K562 (cell line): ENCODE data around the gene HOXD9. TPM values are rescaled to one million over a fixed set of nuclear protein-coding genes. Genes with fewer than 3 reads are reported as not detected.
A peak's percentile ranks its signal among the peaks of the same experiment; 100 is the strongest.

Experiments
- ATAC-seq: fragments of 200-7000 bp; cut with Tn5 transposase; 3 replicates; pipeline ENCODE4 v1.9.1; 2020; ENCODE audit warnings: moderate library complexity
- BruUV-seq: library from RNA; stranded (reverse); fragments of 400-500 nt; replicated peaks from 2 replicates; lab custom pipeline; 2021; lab: Mats Ljungman, UMichigan
- CTCF ChIA-PET: fragments of 300-600 bp; formaldehyde crosslinking; extraction: SDS; loops from one replicate; lab custom pipeline; 2021; ENCODE audit warnings: low intra/inter-chr PET ratio; lab: Yijun Ruan, JAX
- POLR2A ChIA-PET: fragments of 300-600, 350-650 bp; sonication (Branson Sonifier 250); formaldehyde crosslinking; extraction: SDS; loops from one replicate; lab custom pipeline; 2021; ENCODE audit warnings: antibody characterized with exemption, inconsistent platforms; lab: Yijun Ruan, JAX
- DNase-seq, 4 experiments: peaks; one replicate each; pipeline versions ENCODE4 v3.0.0 to v3.0.0-alpha.2; 2011 to 2018; ENCODE audit warnings: low spot score in 3 of 4, mixed read lengths in 3 of 4; ENCODE audit errors: extremely low read depth in 1 of 4
- FAIRE-seq: peaks from 2 replicates; lab custom pipeline; 2011; peaks lifted over from hg19 to GRCh38; lab: Jason Lieb, UNC
- H2AFZ ChIP-seq: 2 replicates; pipeline ENCODE4 v1.6.0; 2011; ENCODE audit warnings: low read depth, low read length, control low read depth, inconsistent platforms
- H3K27ac ChIP-seq: fragments of 200-600 bp; 3 replicates; pipeline ENCODE4 v1.8.0; 2011; ENCODE audit warnings: low read depth, mild to moderate bottlenecking, control low read depth, inconsistent platforms, low read length, moderate library complexity, mixed read lengths; ENCODE audit errors: extremely low read depth
- H3K27me3 ChIP-seq, 2 experiments: fragments of 300-600 bp in 1 of 2; 2 replicates in 1 of 2; 3 replicates in 1 of 2; pipeline versions ENCODE4 v1.6.0 to v1.8.0; 2011; ENCODE audit warnings: inconsistent platforms in 2 of 2, low read length in 2 of 2, mild to moderate bottlenecking in 1 of 2, mixed read lengths in 1 of 2, moderate library complexity in 1 of 2; ENCODE audit not compliant: control insufficient read depth in 2 of 2, insufficient read depth in 2 of 2
- H3K36me3 ChIP-seq: fragments of 300-600 bp; 3 replicates; pipeline ENCODE4 v1.8.0; 2011; ENCODE audit warnings: mild to moderate bottlenecking, low read length, inconsistent platforms; ENCODE audit not compliant: control insufficient read depth, insufficient read depth
- H3K4me1 ChIP-seq, 2 experiments: fragments of 200-600 bp in 1 of 2; replicated peaks in 1 of 2; 2 replicates in 1 of 2; 3 replicates in 1 of 2; pipeline versions ENCODE4 v1.5.1 to v1.8.0; 2011; ENCODE audit warnings: inconsistent platforms in 2 of 2, low read length in 2 of 2, mild to moderate bottlenecking in 1 of 2, mixed read lengths in 1 of 2, moderate library complexity in 1 of 2; ENCODE audit not compliant: control insufficient read depth in 2 of 2, insufficient read depth in 2 of 2
- H3K4me2 ChIP-seq: 2 replicates; pipeline ENCODE4 v1.6.1; 2011; ENCODE audit warnings: low read length, control low read depth, inconsistent platforms, mixed read lengths; ENCODE audit not compliant: insufficient read depth
- H3K4me3 ChIP-seq: fragments of 200-600 bp; sonication (generic), shearing (Covaris generic); 2 replicates; pipeline ENCODE4 v1.5.1; 2016; ENCODE audit warnings: control low read depth, inconsistent platforms
- H3K79me2 ChIP-seq: fragments of 200-600 bp; 3 replicates; pipeline ENCODE4 v1.8.0; 2011; ENCODE audit warnings: low read length, inconsistent platforms; ENCODE audit not compliant: control insufficient read depth, insufficient read depth
- H3K9ac ChIP-seq, 2 experiments: 2 replicates each; pipeline versions ENCODE4 v1.6.0 to v1.6.1; 2011; ENCODE audit warnings: low read depth in 2 of 2, low read length in 2 of 2, control low read depth in 1 of 2, inconsistent platforms in 1 of 2, mild to moderate bottlenecking in 1 of 2, mixed read lengths in 1 of 2; ENCODE audit not compliant: insufficient read depth in 1 of 2
- H3K9me1 ChIP-seq: one replicate; pipeline ENCODE4 v1.6.0; 2011; ENCODE audit warnings: inconsistent platforms, mild to moderate bottlenecking, low read length, moderate library complexity; ENCODE audit not compliant: control insufficient read depth, insufficient read depth
- H3K9me3 ChIP-seq: replicated peaks from 2 replicates; pipeline ENCODE4 v1.5.1; 2011; ENCODE audit warnings: low read depth, low read length, inconsistent platforms; ENCODE audit not compliant: control insufficient read depth, insufficient read depth
- H4K20me1 ChIP-seq: replicated peaks from 2 replicates; pipeline ENCODE4 v1.6.1; 2011; ENCODE audit warnings: low read length, inconsistent platforms, mixed read lengths; ENCODE audit not compliant: control insufficient read depth, insufficient read depth
- CTBP1 ChIP-seq: fragments of 450-650 bp; IDR thresholded peaks from 2 replicates; pipeline ENCODE4 v1.6.1; 2016; ENCODE audit warnings: borderline replicate concordance
- ERF ChIP-seq: fragments of 450-650 bp; formaldehyde crosslinking; IDR thresholded peaks from 2 replicates; pipeline ENCODE4 v1.4.0; 2020; ENCODE audit warnings: mild to moderate bottlenecking, mixed read lengths
- FOXM1 ChIP-seq, 2 experiments: fragments of 450-650 bp in 1 of 2; sonication (generic) in 1 of 2; formaldehyde crosslinking in 1 of 2; IDR thresholded peaks; 2 replicates each; pipeline versions ENCODE4 v1.6.1 to v1.9.0; 2017 to 2022; ENCODE audit warnings: low read depth in 2 of 2, mild to moderate bottlenecking in 2 of 2, missing genetic modification reagents in 1 of 2, moderate library complexity in 1 of 2
- KDM1A ChIP-seq, 2 experiments: fragments of 450-650 bp; IDR thresholded peaks; 2 replicates each; pipeline ENCODE4 v1.6.1; 2016; ENCODE audit warnings: mild to moderate bottlenecking in 2 of 2
- NFE2L1 ChIP-seq: fragments of 450-650 bp; IDR thresholded peaks from 2 replicates; pipeline ENCODE4 v1.6.1; 2016; ENCODE audit warnings: missing genetic modification characterization, low read depth, mild to moderate bottlenecking, missing compliant biosample characterization, moderate library complexity, borderline replicate concordance
- NFXL1 ChIP-seq: fragments of 450-650 bp; formaldehyde crosslinking; IDR thresholded peaks from 2 replicates; pipeline ENCODE4 v1.4.0; 2021; ENCODE audit warnings: mild to moderate bottlenecking
- RBBP5 ChIP-seq: fragments of 200-600 bp; sonication (generic); IDR thresholded peaks from 2 replicates; pipeline ENCODE4 v1.6.1; 2012; ENCODE audit warnings: borderline replicate concordance, mild to moderate bottlenecking, low read length, control low read depth, inconsistent platforms; ENCODE audit not compliant: insufficient read depth, poor library complexity, severe bottlenecking
- TAL1 ChIP-seq: fragments of 450-650 bp; IDR thresholded peaks from 2 replicates; pipeline ENCODE4 v1.6.1; 2016; ENCODE audit warnings: mild to moderate bottlenecking
- TOE1 ChIP-seq, 2 experiments: fragments of 450-650 bp in 1 of 2; sonication (generic) in 1 of 2; formaldehyde crosslinking in 1 of 2; IDR thresholded peaks; 2 replicates each; pipeline versions ENCODE4 v1.7.1 to v1.8.0; 2016 to 2022; ENCODE audit warnings: borderline replicate concordance in 2 of 2, mild to moderate bottlenecking in 2 of 2, antibody characterized with exemption in 1 of 2, inconsistent platforms in 1 of 2, low read depth in 1 of 2, missing genetic modification reagents in 1 of 2, moderate library complexity in 1 of 2
- ZKSCAN3 ChIP-seq: fragments of 250-450 bp; sonication (Bioruptor Pico); IDR thresholded peaks from 2 replicates; pipeline ENCODE4 v1.4.0; 2020
- ZNF146 ChIP-seq: IDR thresholded peaks from one replicate; pipeline ENCODE4 v1.6.1; 2018; ENCODE audit warnings: missing compliant biosample characterization; ENCODE audit not compliant: unreplicated experiment
- ZNF165 ChIP-seq: fragments of 250-450 bp; sonication (Bioruptor Pico); IDR thresholded peaks from 2 replicates; pipeline ENCODE4 v1.4.0; 2020; ENCODE audit warnings: borderline replicate concordance
- ZNF316 ChIP-seq: fragments of 450-650 bp; IDR thresholded peaks from 2 replicates; pipeline ENCODE4 v1.6.1; 2016
- ZNF586 ChIP-seq: fragments of 450-650 bp; formaldehyde crosslinking; conservative IDR thresholded peaks from 2 replicates; pipeline ENCODE4 v1.4.0; 2020; ENCODE audit warnings: mild to moderate bottlenecking, moderate library complexity
- ZNF780A ChIP-seq: fragments of 250-450 bp; sonication (Bioruptor Pico); IDR thresholded peaks from 2 replicates; pipeline ENCODE4 v1.5.0; 2021; ENCODE audit warnings: mild to moderate bottlenecking
- WGBS: fragments of 100-300 bp; shearing (Covaris generic); methylation state at CpG from one replicate; pipeline ENCODE4 v1.1.6; 2016; ENCODE audit warnings: low coverage, mixed read lengths; ENCODE audit not compliant: insufficient coverage; ENCODE audit errors: missing lambda C conversion rate; 5-methylcytosine and 5-hydroxymethylcytosine counted together
- in situ Hi-C: fragments of 300-500 bp; cut with MboI; formaldehyde crosslinking; loops from 4 replicates; pipeline ENCODE4 v1.15.0; 2018; ENCODE audit warnings: inconsistent platforms, mixed read lengths
- intact Hi-C: fragments of 100-400 bp; cut with micrococcal nuclease; formaldehyde crosslinking; loops from 2 replicates; pipeline ENCODE4 v1.14.2; 2022
- polyA plus RNA-seq, 8 experiments: library from polyadenylated mRNA; depleted of rRNA in 4 of 8; stranded (reverse) in 5 of 8; unstranded in 3 of 8; fragments of >200 nt; fragmentation: Nextera tagmentation in 2 of 8; fragmentation: Illumina TruSeq in 1 of 8; extraction: Ambion mirVana in 2 of 8; extraction: Trizol in 1 of 8; gene quantifications; 2 replicates each; pipeline versions ENCODE4 v1.2.1 to v1.2.3, GENCODE V29; 2011 to 2014; ENCODE audit warnings: inconsistent platforms in 1 of 8, missing spikeins in 1 of 8
- total RNA-seq, 7 experiments: library from RNA; depleted of rRNA in 6 of 7; stranded (reverse); fragments of >200 nt in 6 of 7; fragmentation: Illumina TruSeq in 2 of 7; extraction: Trizol in 2 of 7; gene quantifications; 2 replicates each; pipeline versions ENCODE4 v1.2.1 to v1.2.3, GENCODE V29; 2011 to 2021; ENCODE audit warnings: low replicate concordance in 1 of 7
- TF ChIP-seq, protein P1 (sequence below): sonication (generic); formaldehyde crosslinking; IDR thresholded peaks from 2 replicates; pipeline ENCODE4 v1.5.0; 2020; ENCODE audit warnings: missing genetic modification reagents
- TF ChIP-seq, protein P2 (sequence below): IDR thresholded peaks from 2 replicates; pipeline ENCODE4 v1.6.1; 2011; ENCODE audit not compliant: insufficient read length; ENCODE audit errors: extremely low read depth
- TF ChIP-seq, protein P3 (sequence below): fragments of 450-650 bp; IDR thresholded peaks from 2 replicates; pipeline ENCODE4 v1.6.1; 2016; ENCODE audit warnings: borderline replicate concordance

HOXD9 gene
- total and polyA plus RNA-seq, 9 of the 15 experiments (the other 6 are each of a cell fraction or from before 2014, with no cell fraction given): not detected

DNA sequence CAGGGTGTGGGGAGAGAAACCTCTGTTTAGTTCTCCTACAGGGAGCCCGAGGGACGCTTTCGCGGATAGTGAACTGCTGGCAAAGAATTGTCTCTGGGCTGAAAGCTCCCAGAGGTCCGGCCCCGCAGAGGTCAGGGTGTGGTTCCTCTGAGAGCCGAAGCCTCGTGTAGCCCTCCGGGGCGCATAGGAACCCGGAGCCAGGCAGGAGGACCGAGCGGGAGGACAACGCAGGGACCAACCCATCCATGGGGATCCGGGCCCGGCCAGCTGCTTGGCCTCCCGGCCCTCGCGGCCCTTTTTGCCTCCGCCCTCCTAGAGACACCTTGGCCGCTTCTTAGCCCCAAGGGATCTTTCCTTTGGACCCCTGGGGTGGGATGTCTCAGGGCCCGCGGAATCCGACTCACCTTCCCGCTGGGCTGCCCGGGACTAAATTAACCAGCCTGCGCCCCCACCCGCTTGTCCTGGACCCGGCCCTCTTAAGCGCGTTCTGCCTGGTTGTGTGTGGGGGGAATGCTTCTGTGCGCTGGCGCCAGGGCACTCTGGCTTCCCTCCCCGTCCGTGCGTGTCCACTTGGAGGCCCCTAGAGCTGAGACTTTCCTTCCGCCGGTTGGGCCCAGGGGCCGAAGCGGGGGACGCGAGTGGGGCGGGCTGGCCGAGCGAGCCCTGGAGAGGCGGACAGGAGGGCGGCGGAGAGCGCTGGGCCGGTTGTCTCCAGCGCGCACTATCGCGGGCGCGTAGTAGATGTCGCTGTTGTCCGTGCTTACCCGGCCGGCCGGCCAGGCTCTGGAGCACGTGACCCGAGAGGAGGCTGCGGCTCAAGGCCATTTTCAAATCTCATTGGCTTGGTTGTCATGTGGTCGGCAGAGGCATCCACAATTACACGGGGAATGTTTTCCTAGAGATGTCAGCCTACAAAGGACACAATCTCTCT, 6.4 kb upstream of the HOXD9 start, which contains the start of gene HOXD10:
Gene HOXD10 (plus strand): TSS at position 896 of the 931 bp plus-strand sequence. CDS start 56 bp downstream, outside the sequence.
- ChIA-PET POLR2A (interaction anchor here (0.6 kb wide), 2 partner anchors 1076 to 1302 kb away, joined by 3 read pairs; no protein-coding TSS in a partner anchor), CTCF (interaction anchor here (0.6 kb wide), 1 partner anchor 825 kb away, joined by 3 read pairs; no protein-coding TSS in a partner anchor)
- H3K9me3 ChIP-seq: no peaks in the 10 kb centered on the region
- ATAC-seq: peak; percentile 78
- H3K9ac ChIP-seq: no peak within 1 kb of the TSS
- FAIRE-seq: no peak
- H3K4me1 ChIP-seq: peaks cover 0 to 19% of the 10 kb centered on the region in 2 experiments; a peak in 1 of 5 replicates
- no peaks in the 10 kb centered on the region for H3K79me2 ChIP-seq
- no peak within 1 kb of the TSS for H3K27ac ChIP-seq
- no peak within 1 kb of the TSS for H2AFZ ChIP-seq
- in situ Hi-C loops: no loop called here
- 12% methylated on average over 63 of the region's 66 CpGs for WGBS
- H3K4me3 ChIP-seq: no peak within 1 kb of the TSS
- intact Hi-C loops: no loop called here
- H3K9me1 ChIP-seq: no peaks in the 10 kb centered on the region
- H3K4me2 ChIP-seq: no peak within 1 kb of the TSS
- peaks cover 76 to 80% of the 10 kb centered on the region in 2 experiments for H3K27me3 ChIP-seq
- H4K20me1 ChIP-seq: no peaks in the 10 kb centered on the region; the same call in 1 of the 2 replicates
- DNase-seq: peak in 2 of 4 experiments; percentile 37 to 38
- no peaks in the 10 kb centered on the region for H3K36me3 ChIP-seq
- no TSS peak for BruUV-seq
- TF ChIP-seq, protein P1, sequence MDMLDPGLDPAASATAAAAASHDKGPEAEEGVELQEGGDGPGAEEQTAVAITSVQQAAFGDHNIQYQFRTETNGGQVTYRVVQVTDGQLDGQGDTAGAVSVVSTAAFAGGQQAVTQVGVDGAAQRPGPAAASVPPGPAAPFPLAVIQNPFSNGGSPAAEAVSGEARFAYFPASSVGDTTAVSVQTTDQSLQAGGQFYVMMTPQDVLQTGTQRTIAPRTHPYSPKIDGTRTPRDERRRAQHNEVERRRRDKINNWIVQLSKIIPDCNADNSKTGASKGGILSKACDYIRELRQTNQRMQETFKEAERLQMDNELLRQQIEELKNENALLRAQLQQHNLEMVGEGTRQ (CRISPR knock-in tag): peak; percentile 86
- TF ChIP-seq ZNF586 (CRISPR knock-in tag) (no peak), ZNF165 (CRISPR knock-in tag) (no peak), NFE2L1 (tag) (no peak), RBBP5 (no peak), ZKSCAN3 (CRISPR knock-in tag) (no peak), KDM1A (IDR thresholded peaks at IDR 0.05) (no peak), ZNF780A (CRISPR knock-in tag) (no peak), ERF (CRISPR knock-in tag) (no peak), TOE1 (IDR thresholded peaks at IDR 0.05; ENCODE audit: borderline replicate concordance) (peak; percentile 22; the same call in 1 of the 2 replicates), TOE1 (CRISPR knock-in tag; IDR thresholded peaks at IDR 0.05; ENCODE audit: borderline replicate concordance, low read depth) (no peak), ZNF316 (no peak), FOXM1 (IDR thresholded peaks at IDR 0.05; ENCODE audit: low read depth) (no peak), FOXM1 (CRISPR knock-in tag; IDR thresholded peaks at IDR 0.05; ENCODE audit: low read depth) (no peak), TAL1 (no peak), CTBP1 (no peak), ZNF146 (CRISPR knock-in tag) (no peak), NFXL1 (CRISPR knock-in tag) (no peak)
- TF ChIP-seq, protein P2, sequence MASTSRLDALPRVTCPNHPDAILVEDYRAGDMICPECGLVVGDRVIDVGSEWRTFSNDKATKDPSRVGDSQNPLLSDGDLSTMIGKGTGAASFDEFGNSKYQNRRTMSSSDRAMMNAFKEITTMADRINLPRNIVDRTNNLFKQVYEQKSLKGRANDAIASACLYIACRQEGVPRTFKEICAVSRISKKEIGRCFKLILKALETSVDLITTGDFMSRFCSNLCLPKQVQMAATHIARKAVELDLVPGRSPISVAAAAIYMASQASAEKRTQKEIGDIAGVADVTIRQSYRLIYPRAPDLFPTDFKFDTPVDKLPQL: no peak
- TF ChIP-seq, protein P3, sequence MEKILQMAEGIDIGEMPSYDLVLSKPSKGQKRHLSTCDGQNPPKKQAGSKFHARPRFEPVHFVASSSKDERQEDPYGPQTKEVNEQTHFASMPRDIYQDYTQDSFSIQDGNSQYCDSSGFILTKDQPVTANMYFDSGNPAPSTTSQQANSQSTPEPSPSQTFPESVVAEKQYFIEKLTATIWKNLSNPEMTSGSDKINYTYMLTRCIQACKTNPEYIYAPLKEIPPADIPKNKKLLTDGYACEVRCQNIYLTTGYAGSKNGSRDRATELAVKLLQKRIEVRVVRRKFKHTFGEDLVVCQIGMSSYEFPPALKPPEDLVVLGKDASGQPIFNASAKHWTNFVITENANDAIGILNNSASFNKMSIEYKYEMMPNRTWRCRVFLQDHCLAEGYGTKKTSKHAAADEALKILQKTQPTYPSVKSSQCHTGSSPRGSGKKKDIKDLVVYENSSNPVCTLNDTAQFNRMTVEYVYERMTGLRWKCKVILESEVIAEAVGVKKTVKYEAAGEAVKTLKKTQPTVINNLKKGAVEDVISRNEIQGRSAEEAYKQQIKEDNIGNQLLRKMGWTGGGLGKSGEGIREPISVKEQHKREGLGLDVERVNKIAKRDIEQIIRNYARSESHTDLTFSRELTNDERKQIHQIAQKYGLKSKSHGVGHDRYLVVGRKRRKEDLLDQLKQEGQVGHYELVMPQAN: no peak
